Activated CD4-positive, alpha-beta T cell treated with anti-CD3 and anti-CD28 coated beads, Interleukin-2, amount 50 U/mL, for 48 hours (primary cell): ENCODE measurements around the gene RNF227.

ENCODE experiments used
- DNase-seq, 2 experiments: peaks; one replicate each; pipeline ENCODE4 v3.0.0-alpha.2; 2020

The RNF227 gene

GRCh38 chr17:7929158-7930023 is 13.3 kb upstream of the RNF227 start, which contains the start of gene KCNAB3:
Gene KCNAB3, minus strand, starts transcription at chr17:7929856. Its CDS starts 421 bp downstream, at chr17:7929435.
- DNase-seq, result peak; percentile 59 to 70

GRCh38 chr17:7927596-7927995 is 11.5 kb upstream of the RNF227 start:
- no peak for DNase-seq

- DNase-seq, result peak; percentile 83 to 86
Measured at GRCh38 chr17:7922845-7923628, 6.9 kb upstream of the RNF227 start.

GRCh38 chr17:7922269-7922844 is 6.3 kb upstream of the RNF227 start:
- no peak for DNase-seq

- no peak for DNase-seq
Measured at GRCh38 chr17:7916808-7917207, 719 bp upstream of the RNF227 start.

- DNase-seq, result no peak
Measured at GRCh38 chr17:7916385-7916682, 245 bp upstream of the RNF227 start.

GRCh38 chr17:7915179-7915610 is 894 bp downstream of the RNF227 start:
- no peak for DNase-seq

- peak in 1 of 2 experiments; percentile 28 for DNase-seq
Measured at GRCh38 chr17:7912927-7913524, 3.1 kb downstream of the RNF227 start.

- no peak for DNase-seq
Measured at GRCh38 chr17:7911116-7911515, 5.0 kb downstream of the RNF227 start.

- DNase-seq, result no peak
Measured at GRCh38 chr17:7910711-7911110, 5.4 kb downstream of the RNF227 start.

- no peak for DNase-seq
Measured at GRCh38 chr17:7910281-7910680, 5.8 kb downstream of the RNF227 start.

- DNase-seq, result no peak
Measured at GRCh38 chr17:7909089-7909488, 7.0 kb downstream of the RNF227 start.

- no peak for DNase-seq
Measured at GRCh38 chr17:7903154-7904103, 12.7 kb downstream of the RNF227 start.

GRCh38 chr17:7897773-7898172 is 18.3 kb downstream of the RNF227 start:
- no peak for DNase-seq

GRCh38 chr17:7897090-7897489 is 19.0 kb downstream of the RNF227 start:
- no peak for DNase-seq

- DNase-seq, result no peak
Measured at GRCh38 chr17:7894866-7895265, 21.2 kb downstream of the RNF227 start.

GRCh38 chr17:7894226-7894625 is 21.9 kb downstream of the RNF227 start:
- DNase-seq, result no peak

- DNase-seq, result no peak
Measured at GRCh38 chr17:7893187-7893880, 22.8 kb downstream of the RNF227 start.

- DNase-seq, result peak; percentile 61 to 69
Measured at GRCh38 chr17:7889166-7889955, 26.7 kb downstream of the RNF227 start.

GRCh38 chr17:7888184-7888920 is 27.7 kb downstream of the RNF227 start, which contains the start of gene CHD3:
Gene CHD3, plus strand, starts transcription at chr17:7888789. Its CDS starts 212 bp downstream, at chr17:7889001.
- DNase-seq, result peak; percentile 71 to 81
